Stimulated activated CD4-positive, alpha-beta T cell treated with anti-CD3 and anti-CD28 coated beads, Interleukin-1b, Interleukin-23, amount 100 ng/mL, for 24 hours (primary cell): Measurements from ENCODE around the gene CYP4F12.

ENCODE experiments used
- DNase-seq, 4 experiments: peaks; one replicate each; pipeline ENCODE4 v3.0.0-alpha.2; 2020; ENCODE audit warnings: low read depth in 4 of 4, low spot score in 1 of 4

CYP4F12 gene

DNA sequence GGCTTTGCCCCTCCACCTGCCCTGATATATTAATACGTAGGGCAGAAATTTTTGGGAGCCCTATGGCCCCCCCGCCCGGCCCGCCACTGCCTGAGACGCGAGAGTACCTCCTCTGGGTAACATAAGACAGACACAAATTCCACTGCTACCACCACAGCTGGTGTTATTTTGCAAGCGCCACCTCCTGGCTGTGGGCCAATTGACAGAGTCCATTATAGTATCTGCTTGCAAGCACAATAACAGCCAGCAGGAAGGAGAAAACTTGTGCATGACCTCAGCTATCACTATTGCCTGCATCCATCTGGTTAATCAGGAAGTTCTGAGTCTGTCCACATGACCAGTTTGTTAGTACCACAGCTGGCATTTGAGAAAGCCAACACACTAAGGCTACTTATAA lies 29.6 kb downstream of the CYP4F12 start:
- no peak for DNase-seq

DNA sequence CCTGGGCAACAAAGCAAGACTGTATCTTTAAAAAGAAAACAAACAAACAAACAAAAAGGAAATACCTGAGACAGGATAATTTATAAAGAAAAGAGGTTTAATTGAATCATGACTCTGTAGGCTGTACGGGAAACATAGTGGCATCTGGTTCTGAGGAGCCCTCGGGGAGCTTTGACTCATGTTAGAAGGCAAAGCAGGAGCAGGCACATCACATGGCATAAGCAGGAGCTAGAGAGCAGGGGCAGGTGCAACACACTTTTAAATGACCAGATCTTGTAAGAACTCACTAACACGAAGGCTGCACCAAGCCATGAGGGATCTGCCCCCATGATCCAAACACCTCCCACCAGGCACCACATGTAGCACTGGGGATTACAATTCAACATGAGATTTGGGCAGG lies 41.8 kb downstream of the CYP4F12 start:
- DNase-seq, result no peak

DNA sequence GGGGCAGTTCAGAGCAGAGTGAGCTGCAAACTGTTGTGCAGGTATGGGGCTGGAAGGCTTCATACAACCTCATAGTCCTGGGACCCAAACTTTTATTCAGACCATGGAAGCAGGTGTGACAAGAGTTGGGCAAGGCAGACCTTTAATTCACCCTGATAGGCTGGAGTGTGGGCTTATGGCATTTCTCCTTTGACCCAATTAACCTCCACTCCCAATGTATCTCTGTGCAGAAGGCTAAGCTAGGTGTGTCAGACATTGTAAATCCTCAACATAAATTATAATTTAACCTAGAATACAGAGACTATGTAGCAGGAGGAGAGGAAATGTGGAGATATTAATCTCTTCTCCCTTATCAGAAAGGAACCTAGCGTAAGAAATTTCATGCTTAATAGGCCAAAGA lies 42.8 kb downstream of the CYP4F12 start:
- no peak for DNase-seq

DNA sequence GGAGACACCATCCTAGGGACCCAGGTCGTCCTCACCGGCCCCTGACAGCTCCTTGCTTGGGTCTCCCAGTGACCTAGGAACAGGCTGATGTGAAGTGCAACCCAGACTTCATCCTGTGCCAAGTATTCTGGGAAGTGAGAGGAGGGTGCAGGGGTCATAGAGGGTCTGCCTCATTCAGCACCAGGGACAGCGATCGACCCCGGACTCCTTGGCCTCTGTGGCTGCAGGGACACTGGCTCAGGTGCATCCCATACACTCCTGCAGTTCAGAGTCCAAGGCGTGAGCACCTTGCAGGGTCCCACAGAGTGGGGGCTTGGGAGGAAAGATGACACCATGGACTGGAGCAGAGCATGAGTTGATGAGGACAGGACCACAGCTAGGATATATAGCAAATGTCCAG lies 44.9 kb downstream of the CYP4F12 start:
- no peak for DNase-seq

DNA sequence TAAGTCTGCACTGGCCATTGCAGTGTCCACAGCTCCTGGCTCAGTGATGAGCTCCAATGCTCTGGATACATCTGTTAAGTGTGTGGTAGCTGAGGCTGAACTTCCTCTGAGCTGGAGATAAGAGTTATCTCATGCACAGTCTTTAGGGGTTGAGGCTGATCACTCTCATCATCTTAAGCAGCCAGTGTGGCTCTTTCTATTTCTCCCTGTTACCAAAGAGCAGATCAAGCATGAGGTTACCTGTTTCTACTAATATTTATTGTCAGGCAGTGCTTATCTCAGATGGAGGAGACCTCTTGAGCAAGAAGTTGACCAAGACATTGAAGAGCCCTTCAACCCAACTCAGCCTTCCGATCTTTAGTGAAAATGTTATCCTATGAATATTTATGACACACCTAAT lies 48.4 kb downstream of the CYP4F12 start:
- no peak for DNase-seq

DNA sequence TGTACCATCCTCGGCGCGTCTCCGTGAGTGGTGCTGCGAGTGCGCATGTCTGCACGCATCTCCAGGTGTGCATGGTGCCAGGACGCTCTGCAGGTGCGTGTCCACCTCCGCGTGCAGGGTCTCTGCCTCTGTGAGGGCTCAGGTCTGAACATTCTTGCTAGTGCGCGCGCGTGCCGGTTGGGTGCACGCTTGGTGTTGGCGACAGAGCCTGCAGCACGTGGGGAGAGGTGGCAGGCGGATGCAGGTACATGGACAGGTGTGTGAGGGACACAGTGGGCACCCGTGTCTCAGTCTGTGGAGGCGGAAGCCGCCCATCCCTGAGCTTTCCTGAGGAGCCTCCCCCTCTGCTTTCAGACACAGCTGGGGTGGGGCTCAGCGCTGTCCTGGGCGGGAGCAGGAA lies 50.1 kb downstream of the CYP4F12 start:
- no peak for DNase-seq

DNA sequence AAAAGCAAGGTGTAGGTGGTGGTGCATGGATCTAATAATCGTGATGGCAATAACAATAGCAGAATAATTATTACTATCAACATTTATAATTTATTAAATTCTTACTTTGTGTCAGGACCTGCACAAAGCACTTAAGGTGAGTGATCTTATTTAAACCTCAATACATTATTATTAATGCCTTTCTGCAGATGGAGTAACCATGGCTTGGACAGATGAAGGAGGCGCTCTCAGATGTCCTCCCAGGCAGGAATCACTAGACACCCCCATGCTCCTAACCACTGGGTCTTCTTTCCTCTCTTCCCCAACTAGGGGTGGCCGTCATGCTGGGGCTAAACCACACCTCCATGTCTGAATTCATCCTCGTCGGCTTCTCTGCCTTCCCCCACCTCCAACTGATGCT lies 54.8 kb downstream of the CYP4F12 start, which contains the start of gene OR10H2:
OR10H2 (plus strand) TSS at position 301 of the 400 bp plus-strand sequence; CDS start at position 321, 20 bp downstream.
- no peak for DNase-seq

DNA sequence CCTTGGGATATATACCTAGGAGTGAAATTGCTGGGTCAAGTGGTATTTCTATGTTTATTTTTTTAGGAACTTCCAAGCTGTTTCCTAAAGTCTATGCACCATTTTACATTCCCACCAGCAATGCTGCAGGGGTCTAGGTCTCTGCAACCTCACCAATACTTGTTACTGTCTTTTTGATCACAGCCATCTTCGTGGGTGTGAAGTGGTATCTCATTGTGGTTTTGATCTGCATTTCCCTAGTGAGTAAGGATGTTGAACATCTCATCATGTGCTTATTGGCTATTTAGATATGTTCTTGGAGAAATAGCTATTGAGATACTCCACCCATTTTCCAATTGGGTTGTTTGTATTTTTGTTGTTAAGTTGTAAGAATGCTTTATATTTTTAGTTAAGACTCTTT lies 57.7 kb downstream of the CYP4F12 start:
- no peak for DNase-seq

DNA sequence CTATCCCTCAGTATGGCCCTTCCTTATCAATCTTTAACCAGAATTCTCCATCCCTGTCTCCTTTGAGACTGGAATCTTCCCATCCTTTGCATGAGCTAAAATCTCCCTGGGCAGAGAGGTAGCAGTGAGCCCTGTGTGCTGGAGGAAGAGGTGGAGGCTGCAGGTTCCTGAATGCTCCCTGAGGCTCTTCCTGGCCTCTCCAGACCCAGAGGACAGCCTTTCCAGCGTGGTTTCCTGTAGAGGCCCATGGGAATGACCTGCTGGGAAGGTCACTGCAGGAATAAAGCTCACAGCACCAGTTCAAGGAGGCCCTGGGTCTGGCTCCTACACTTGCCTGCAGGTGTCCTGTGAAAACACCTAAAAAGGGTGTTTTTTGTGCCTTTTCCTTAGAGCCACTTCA lies 59.5 kb downstream of the CYP4F12 start:
- no peak for DNase-seq

DNA sequence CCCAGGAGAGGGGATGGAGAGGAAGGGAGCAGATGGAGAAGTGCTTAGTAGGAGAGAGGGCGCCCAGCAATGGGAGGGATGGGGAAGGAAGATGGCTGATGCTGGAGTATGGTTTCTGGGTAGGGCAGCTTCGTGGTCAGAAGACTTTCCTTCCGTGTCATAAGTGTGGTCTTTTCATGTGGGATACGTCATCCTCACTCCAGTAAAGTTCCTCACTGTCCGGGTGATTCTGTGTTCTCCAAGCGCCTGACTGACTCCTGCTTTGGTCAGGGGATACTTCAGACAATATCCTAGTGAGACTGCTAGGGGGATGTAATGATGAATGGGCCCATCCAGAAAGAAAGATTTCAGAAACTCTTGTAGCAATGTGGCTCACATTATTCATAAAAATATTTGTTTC lies 61.0 kb downstream of the CYP4F12 start:
- DNase-seq, result no peak

DNA sequence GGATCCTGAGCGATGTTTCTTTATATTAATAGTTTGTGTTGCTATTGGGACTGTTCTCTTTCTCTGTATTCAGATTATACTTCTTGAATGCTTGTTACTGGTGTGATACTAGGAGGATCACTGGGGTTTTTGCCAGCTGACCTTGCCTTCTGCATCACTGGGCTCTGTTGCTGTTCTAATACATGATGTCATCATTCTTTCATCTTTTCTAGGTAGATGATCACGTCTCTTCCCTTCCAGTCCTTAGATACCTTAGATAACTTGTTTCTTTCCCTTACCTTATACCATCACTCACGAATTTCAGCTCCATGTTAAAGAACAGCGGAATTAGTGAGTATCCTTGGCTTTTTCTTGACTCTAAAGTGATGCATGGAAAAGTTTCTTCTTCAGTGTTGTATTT lies 64.8 kb downstream of the CYP4F12 start, which contains the start of gene OR10H3:
OR10H3 (plus strand) TSS at position 264 of the 400 bp plus-strand sequence. CDS start 3,408 bp downstream, outside the sequence.
- DNase-seq, result no peak

DNA sequence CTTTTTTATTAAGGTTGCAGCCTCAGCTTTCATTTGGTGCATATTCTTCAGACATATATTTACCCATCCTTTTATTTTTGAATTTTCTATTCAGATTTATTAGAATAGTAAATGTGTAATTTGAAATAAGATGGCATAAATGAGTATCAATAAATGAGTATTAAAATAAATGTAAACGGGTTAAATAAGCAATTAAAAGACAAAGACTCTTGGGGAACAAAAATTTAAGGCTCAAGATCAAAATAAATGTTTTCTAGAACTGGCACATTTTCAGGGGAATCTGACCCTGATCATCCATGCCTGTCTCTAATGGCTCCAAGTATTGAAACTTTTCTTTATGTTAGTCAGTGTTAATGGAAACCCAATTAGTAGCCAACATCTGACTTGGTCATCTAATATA lies 67.9 kb downstream of the CYP4F12 start:
- DNase-seq, result no peak
